ENCODE results near the gene COMMD3.
"Not testable (repeated sequence)": the region's sequence is repeated elsewhere in the genome, so short reads cannot be mapped to it uniquely, and the experiment has no call there.

COMMD3 gene

DNA sequence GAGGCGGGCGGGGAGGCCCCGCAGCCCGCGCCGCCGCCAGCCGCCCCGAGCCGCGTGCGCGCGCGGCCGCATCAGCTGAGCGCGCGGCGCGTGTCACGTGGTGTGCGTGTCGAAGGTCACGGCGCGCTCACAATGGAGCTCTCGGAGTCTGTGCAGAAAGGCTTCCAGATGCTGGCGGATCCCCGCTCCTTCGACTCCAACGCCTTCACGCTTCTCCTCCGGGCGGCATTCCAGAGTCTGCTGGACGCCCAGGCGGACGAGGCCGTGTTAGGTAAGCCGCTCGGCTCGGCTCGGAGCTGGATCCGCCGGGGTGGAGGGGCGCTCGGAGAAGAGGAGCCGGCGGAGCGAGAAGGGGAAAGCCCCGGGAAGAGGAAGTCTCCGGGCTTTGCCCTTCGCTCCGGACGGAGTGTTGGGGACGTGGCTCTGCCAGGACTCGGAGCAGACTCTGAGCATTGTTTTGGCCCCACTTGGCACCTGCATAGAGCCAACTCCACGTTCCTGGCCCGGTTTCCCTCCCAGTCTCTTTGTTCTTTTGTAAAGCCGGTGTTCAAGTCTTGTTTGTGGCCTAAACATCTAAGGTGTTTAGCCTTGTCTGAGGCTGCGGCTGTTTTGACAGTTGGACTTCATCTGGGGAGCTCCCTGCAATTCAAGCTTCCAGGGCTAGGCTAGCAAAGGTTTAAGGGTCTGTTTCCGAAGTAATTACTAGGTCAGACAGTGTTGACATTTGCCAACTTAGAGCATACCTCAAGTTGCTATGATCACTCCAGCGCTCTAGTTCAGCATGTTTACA lies at the start of gene COMMD3:
TSS of gene COMMD3 (plus strand) at position 103 of the 790 bp plus-strand sequence. CDS start at position 133, 30 bp downstream.
- peak; percentile 85 for DNase-seq

GRCh38 chr10:22268503-22268902 lies 47.7 kb upstream of the COMMD3 start:
- peak; percentile 30 for DNase-seq

- DNase-seq = peak; percentile 3
Observed at GRCh38 chr10:22271786-22272185, 44.4 kb upstream of the COMMD3 start.

- no peak for DNase-seq
Observed at GRCh38 chr10:22278441-22278782, 37.8 kb upstream of the COMMD3 start.

GRCh38 chr10:22280078-22280477 lies 36.1 kb upstream of the COMMD3 start:
- DNase-seq = no peak

- DNase-seq = no peak
Observed at GRCh38 chr10:22285130-22285529, 31.1 kb upstream of the COMMD3 start.

DNA sequence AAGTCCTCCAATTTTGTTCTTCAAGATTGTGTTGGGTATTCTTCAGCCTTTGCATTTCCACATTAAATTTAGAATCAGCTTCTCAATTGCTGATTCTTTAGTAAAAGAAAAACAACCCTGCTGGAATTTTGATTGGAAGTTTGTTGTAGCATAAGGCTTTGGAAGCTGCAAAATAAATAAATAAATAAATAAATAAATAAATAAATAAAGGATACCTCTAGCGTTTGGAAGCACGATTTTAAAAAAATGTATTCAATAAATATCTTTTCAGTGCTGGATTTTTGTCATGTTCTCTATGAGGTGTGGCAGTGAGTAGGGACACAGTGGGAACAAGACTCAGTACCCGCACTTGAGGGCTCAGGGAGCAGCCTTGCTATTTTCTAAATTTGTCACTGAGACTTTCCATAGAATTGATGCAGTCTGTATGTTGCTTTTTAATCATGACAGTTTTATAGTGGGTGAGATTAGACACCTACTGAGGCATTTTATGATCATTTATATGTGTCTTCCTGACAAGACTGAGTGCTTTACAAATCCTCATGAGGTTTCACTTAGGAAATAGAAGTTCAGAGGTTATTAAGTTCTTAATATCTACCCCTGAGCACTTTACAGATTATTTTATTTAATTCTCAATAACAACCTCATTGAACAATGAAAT lies 22.3 kb upstream of the COMMD3 start:
- DNase-seq = no peak

DNA sequence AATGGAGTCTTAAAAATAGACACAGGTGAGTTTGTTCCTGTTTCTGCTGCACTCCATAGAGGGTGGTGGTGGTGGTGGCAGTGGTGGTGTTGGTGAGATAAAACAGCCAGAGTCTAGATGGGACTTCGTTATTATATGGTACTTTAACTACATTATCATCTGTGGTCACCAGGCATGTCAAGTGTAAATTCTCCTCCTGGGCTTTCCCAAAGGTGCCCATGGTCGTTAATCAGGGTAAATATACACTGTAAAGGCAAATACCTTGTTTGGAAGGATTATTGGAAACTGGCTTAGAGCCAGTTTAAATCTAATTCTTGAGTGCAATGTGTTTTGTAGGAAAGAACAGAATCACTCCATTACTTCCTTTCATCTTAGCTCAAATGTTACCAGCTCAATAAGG lies 21.5 kb upstream of the COMMD3 start:
- no peak for DNase-seq

DNA sequence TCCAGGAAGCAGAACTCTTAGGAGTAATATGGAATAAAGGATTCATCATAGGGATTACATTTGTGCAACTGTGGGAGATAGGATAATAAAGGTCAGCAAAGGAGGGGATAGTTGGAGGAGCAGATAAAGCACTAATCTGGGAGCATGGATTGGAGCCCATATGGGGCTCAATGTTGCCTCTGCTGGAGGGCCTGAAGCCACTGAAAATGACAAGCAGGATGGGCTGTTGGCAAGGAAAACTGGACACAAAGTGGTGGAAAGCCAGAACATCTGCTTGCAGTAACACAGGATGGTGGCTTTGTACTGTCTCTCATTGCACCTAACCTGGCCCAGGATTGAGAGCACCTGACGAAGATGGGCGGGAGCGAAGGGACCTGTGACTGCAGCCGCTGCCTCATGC lies 15.0 kb upstream of the COMMD3 start:
- no peak for DNase-seq

DNA sequence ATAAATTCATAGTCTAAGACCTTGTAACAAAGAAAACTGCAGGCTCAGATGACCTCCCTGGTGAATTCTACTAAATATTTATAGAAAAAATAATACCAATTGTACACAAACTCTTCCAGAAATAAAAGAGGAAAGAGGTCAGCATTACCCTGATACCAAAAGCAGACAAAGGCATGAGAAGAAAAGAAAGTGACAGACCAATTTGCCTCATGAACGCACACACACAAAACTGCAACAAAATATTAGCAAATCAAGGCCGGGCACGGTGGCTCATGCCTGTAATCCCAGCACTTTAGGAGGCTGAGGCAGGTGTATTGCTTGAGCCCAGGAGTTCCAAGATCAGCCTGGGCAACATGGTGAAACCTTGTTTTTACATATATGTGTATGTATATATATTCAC lies 12.7 kb upstream of the COMMD3 start:
- DNase-seq = no peak

DNA sequence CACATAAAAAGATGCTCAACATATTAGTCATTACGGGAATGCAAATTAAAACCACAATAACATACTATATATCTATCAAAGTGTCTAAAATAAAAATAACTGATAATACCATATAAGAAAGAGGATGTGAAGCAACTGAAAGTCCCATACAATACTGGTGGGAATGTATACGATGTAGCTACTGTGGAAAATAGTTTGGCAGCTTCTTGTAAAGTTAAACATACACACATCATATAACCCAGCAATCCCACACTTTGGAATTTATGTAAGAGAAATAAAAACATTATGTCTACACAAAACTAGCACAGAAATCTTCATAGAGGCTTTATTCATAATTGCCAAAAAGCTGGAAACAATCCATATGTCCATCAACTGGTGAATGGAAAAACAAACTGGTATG lies 10.5 kb upstream of the COMMD3 start:
- DNase-seq = no peak

GRCh38 chr10:22308390-22308789 lies 7.8 kb upstream of the COMMD3 start:
- peak; percentile 93 for DNase-seq

DNA sequence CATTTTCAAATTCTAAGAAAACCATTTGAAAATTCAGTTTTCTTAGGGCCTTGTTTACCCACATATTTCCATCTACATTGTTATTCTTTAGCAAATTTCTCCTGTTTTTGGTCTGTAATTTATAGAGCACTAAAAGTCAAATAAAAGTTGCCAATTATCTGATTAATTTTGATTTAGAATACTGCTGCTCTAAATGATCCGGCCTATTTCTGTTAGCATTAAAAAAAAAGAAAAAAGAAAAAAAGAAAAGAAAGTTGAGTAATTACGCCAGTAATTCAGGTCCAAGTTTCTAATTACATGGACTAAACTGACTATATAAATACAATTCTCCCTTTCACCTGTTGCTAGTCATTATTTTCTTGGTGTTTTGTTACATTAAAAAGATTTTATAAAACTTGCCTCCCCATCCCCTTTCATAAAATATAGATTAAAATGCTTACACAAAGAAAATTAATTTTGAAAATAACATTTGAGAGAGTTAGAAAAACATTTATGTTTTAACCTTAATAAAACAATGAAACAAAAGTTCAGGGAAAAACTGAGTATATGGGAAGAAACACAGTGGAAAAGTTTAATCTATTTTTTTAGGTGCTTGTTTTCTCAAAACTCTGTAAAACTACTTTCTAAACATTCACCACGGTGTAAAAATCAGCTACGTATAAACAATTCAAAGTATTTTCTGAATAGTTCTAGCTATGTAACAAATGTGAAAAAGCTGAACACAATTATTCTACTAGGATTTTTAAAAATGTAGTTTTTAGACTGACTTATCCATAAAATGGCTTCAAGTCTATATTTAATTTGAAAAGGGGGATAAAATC lies 6.8 kb upstream of the COMMD3 start:
- no peak for DNase-seq

- DNase-seq = not testable (repeated sequence)
Observed at GRCh38 chr10:22310012-22310411, 6.2 kb upstream of the COMMD3 start.

- no peak for DNase-seq
Observed at GRCh38 chr10:22310928-22311327, 5.3 kb upstream of the COMMD3 start.

GRCh38 chr10:22314852-22315251 lies 1.3 kb upstream of the COMMD3 start:
- peak; percentile 67 for DNase-seq

GRCh38 chr10:22315455-22316285 lies 518 bp upstream of the COMMD3 start:
- no peak for DNase-seq

- peak; percentile 51 for DNase-seq
Observed at GRCh38 chr10:22317076-22317370, 835 bp downstream of the COMMD3 start.

DNA sequence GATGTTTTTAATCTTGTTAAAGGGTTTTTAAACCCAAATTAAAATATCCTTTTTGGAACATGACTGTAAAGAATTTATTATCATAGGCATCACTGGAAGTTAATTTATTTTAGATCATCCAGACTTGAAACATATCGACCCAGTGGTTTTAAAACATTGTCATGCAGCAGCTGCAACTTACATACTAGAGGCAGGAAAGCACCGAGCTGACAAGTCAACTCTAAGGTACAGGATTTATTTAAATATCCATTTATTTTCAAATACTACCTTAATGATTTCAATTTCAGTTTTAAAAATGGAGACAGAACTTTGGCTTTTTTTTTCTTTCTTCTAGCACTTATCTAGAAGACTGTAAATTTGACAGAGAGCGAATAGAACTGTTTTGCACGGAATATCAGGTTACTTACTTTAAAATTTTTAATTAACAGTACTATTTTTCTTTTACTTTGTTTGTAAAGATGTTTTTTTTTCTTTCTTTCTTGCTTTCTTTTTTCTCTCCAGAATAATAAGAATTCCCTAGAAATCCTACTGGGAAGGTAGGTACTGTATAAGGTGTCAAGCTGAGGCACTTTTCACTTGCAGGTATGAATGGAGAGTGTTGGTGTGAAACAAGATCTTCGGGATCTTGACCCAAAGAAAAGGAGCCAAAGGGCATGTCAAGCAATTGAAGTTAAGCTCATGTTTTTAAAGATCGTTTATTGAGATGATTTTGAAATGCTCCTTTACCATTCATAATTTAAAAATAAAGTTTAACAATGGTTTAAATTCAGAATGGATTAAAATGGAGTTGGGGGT lies 1.8 kb downstream of the COMMD3 start:
- no peak for DNase-seq

GRCh38 chr10:22318772-22319171 lies 2.6 kb downstream of the COMMD3 start:
- no peak for DNase-seq

GRCh38 chr10:22319547-22319979 lies 3.4 kb downstream of the COMMD3 start:
- DNase-seq = no peak

DNA sequence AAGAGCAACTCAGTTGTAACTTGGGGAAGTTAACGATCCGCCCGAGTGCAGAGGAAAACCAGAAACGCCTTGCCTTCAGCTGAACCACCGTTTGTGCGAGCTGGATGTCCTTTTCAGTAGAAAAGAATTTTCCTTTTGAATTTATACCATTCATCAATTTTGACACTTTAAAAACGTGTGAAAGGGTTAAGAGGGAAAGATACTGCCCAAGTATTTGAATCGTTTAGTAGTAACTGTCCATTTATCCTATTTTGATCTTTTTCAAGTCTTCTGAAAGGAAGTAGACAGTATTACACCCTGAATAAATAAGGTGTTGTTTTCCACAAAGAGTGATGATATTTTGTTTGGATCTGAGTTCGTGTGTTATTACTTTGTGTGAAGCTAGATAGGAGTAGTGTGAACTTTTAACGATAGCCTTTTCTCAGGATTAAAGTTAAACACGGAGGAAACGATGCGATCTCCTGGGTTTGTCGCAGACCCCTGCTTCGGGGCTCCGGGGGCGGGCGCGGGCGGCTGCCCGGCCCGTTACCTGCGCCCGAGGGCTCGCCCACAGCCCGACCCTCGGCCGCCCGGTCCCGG lies 3.9 kb downstream of the COMMD3 start:
- no peak for DNase-seq
